ENCODE data around the gene ADAMTS17. TPM values are rescaled to one million over a fixed set of nuclear protein-coding genes. Genes with fewer than 3 reads are reported as not detected.

The ADAMTS17 gene
- total and polyA plus RNA-seq, 9 of the 15 experiments (the other 6 are each of a cell fraction or from before 2014, with no cell fraction given), result 0.01 to 0.14 (median 0.07) TPM; not detected in 6

DNA sequence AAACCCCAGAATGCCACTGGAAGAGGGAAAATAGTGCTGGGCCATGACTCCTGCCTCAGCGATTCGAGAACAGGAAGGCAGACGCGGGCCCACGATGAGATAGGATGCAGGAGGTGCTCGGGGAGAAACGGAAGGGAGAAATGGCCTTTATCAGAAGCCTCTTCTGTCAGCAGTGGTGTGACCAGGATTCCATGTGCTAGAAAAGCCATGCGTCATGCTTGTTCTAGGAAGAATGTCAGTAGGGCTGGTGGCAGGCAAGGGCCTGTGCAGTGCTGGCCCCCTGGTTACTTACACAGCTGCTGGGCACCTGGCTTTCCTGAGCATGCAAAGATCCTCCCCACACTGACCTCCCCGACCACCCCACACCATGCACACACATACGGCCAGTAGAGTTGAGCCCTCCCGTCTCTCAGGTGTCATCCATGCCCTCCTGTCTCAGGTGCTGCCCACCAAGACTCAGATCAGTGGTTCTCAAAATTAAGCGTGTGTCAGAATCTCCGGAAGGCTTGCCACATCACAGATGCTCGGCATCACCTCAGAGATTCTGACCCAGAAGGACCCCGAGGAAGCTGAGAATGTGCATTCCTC, 106.7 kb downstream of the ADAMTS17 start:
- DNase-seq (ENCODE audit: extremely low read depth in 1 of 4, low spot score in 3 of 4) (peak; percentile 21 to 66 (median 38)), FAIRE-seq (peak; percentile 86), ATAC-seq (peak; percentile 85)
- in situ Hi-C loops (cut with MboI) (no loop called here), intact Hi-C loops (cut with micrococcal nuclease) (no loop called here)
- Histone ChIP-seq H3K27me3 (ENCODE audit: control insufficient read depth in 2 of 2, insufficient read depth in 2 of 2, low read length in 2 of 2) (peaks cover 0 to 14% of the 10 kb centered on the region in 2 experiments; a peak in 2 of 5 replicates), H3K79me2 (ENCODE audit: control insufficient read depth, insufficient read depth, low read length) (no peaks in the 10 kb centered on the region), H3K9me3 (replicated peaks; ENCODE audit: control insufficient read depth, insufficient read depth, low read depth, low read length) (no peaks in the 10 kb centered on the region), H3K27ac (ENCODE audit: extremely low read depth, low read depth, low read length) (peak overlapping the region; percentile 29; the same call in 2 of the 3 replicates), H4K20me1 (replicated peaks; ENCODE audit: control insufficient read depth, insufficient read depth, low read length) (no peaks in the 10 kb centered on the region), H3K36me3 (ENCODE audit: control insufficient read depth, insufficient read depth, low read length) (no peaks in the 10 kb centered on the region), H3K4me2 (ENCODE audit: insufficient read depth, low read length) (peak overlapping the region; percentile 30; the same call in 1 of the 2 replicates), H3K4me1 (replicated peaks in 1 of 2; ENCODE audit: control insufficient read depth in 2 of 2, insufficient read depth in 2 of 2, low read length in 2 of 2) (peaks cover 12 to 14% of the 10 kb centered on the region in 2 experiments; a peak in 4 of 5 replicates), H3K9me1 (ENCODE audit: control insufficient read depth, insufficient read depth, low read length) (no peaks in the 10 kb centered on the region), H3K4me3 (no peak overlapping the region), H3K9ac (ENCODE audit: insufficient read depth in 1 of 2, low read depth in 2 of 2, low read length in 2 of 2) (no peak overlapping the region), H2AFZ (ENCODE audit: low read depth, low read length) (peak overlapping the region; percentile 58)
- CTCF ChIA-PET (ENCODE audit: low intra/inter-chr PET ratio), result no interaction called here
- 15% methylated on average over 15 of the region's 15 CpGs for WGBS (ENCODE audit: insufficient coverage, low coverage, missing lambda C conversion rate)
- no TSS peak for BruUV-seq (replicated peaks)
- POLR2A ChIA-PET, result interaction anchor here (0.6 kb wide), 1 partner anchor 250 kb away, joined by 3 read pairs; no protein-coding TSS in a partner anchor
- no peak for TF ChIP-seq PHB (CRISPR knock-in tag; IDR thresholded peaks at IDR 0.05)
- TF ChIP-seq, protein P1, sequence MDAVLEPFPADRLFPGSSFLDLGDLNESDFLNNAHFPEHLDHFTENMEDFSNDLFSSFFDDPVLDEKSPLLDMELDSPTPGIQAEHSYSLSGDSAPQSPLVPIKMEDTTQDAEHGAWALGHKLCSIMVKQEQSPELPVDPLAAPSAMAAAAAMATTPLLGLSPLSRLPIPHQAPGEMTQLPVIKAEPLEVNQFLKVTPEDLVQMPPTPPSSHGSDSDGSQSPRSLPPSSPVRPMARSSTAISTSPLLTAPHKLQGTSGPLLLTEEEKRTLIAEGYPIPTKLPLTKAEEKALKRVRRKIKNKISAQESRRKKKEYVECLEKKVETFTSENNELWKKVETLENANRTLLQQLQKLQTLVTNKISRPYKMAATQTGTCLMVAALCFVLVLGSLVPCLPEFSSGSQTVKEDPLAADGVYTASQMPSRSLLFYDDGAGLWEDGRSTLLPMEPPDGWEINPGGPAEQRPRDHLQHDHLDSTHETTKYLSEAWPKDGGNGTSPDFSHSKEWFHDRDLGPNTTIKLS (IDR thresholded peaks at IDR 0.05; ENCODE audit: borderline replicate concordance, low read depth), result peak; percentile 39; the same call in 1 of the 2 replicates
- 0 out of 2 replicates have a peak, but pooled peaks have one; percentile 30 for TF ChIP-seq CREM (IDR thresholded peaks at IDR 0.05; ENCODE audit: low read depth)
- TF ChIP-seq, protein P2, sequence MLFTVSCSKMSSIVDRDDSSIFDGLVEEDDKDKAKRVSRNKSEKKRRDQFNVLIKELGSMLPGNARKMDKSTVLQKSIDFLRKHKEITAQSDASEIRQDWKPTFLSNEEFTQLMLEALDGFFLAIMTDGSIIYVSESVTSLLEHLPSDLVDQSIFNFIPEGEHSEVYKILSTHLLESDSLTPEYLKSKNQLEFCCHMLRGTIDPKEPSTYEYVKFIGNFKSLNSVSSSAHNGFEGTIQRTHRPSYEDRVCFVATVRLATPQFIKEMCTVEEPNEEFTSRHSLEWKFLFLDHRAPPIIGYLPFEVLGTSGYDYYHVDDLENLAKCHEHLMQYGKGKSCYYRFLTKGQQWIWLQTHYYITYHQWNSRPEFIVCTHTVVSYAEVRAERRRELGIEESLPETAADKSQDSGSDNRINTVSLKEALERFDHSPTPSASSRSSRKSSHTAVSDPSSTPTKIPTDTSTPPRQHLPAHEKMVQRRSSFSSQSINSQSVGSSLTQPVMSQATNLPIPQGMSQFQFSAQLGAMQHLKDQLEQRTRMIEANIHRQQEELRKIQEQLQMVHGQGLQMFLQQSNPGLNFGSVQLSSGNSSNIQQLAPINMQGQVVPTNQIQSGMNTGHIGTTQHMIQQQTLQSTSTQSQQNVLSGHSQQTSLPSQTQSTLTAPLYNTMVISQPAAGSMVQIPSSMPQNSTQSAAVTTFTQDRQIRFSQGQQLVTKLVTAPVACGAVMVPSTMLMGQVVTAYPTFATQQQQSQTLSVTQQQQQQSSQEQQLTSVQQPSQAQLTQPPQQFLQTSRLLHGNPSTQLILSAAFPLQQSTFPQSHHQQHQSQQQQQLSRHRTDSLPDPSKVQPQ (CRISPR knock-in tag; IDR thresholded peaks at IDR 0.05; ENCODE audit: borderline replicate concordance), result no peak
- peak in 1 of 2 experiments; percentile 45; a peak in 1 of 4 replicates for TF ChIP-seq ARNT (IDR thresholded peaks at IDR 0.05)
- TF ChIP-seq ZFX (CRISPR knock-in tag; IDR thresholded peaks at IDR 0.05), result peak; percentile 43; the same call in 1 of the 2 replicates
- peak; percentile 20 for TF ChIP-seq TAF9B (IDR thresholded peaks at IDR 0.05; ENCODE audit: partially characterized antibody)
- TF ChIP-seq, protein P3, sequence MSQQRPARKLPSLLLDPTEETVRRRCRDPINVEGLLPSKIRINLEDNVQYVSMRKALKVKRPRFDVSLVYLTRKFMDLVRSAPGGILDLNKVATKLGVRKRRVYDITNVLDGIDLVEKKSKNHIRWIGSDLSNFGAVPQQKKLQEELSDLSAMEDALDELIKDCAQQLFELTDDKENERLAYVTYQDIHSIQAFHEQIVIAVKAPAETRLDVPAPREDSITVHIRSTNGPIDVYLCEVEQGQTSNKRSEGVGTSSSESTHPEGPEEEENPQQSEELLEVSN (IDR thresholded peaks at IDR 0.05; ENCODE audit: borderline replicate concordance in 1 of 2, extremely low read depth in 1 of 2, insufficient read depth in 1 of 2, insufficient read length in 1 of 2, low read depth in 1 of 2, low read length in 1 of 2, poor library complexity in 1 of 2, severe bottlenecking in 1 of 2), result peak; percentile 79 to 86
- peak; percentile 74; the same call in 1 of the 2 replicates for TF ChIP-seq ETV5 (CRISPR knock-in tag; IDR thresholded peaks at IDR 0.05; ENCODE audit: low read depth)
- TF ChIP-seq ATF1 (CRISPR knock-in tag; IDR thresholded peaks at IDR 0.05), result no peak
- peak; percentile 53; the same call in 1 of the 2 replicates for TF ChIP-seq ATF1 (tag; IDR thresholded peaks at IDR 0.05)
- TF ChIP-seq CBFA2T2 (conservative IDR thresholded peaks at IDR 0.05), result peak; percentile 66
- no peak for TF ChIP-seq MYNN (IDR thresholded peaks at IDR 0.05)
- TF ChIP-seq MYNN (CRISPR knock-in tag; IDR thresholded peaks at IDR 0.05), result no peak
- peak; percentile 92 for TF ChIP-seq BHLHE40 (IDR thresholded peaks at IDR 0.05; ENCODE audit: low read length)
- TF ChIP-seq, protein P4, sequence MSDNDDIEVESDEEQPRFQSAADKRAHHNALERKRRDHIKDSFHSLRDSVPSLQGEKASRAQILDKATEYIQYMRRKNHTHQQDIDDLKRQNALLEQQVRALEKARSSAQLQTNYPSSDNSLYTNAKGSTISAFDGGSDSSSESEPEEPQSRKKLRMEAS (CRISPR knock-in tag; IDR thresholded peaks at IDR 0.05), result peak; percentile 51; the same call in 1 of the 2 replicates
- no peak for TF ChIP-seq ZNF561 (CRISPR knock-in tag; conservative IDR thresholded peaks at IDR 0.05)
- peak; percentile 20; the same call in 1 of the 2 replicates for TF ChIP-seq ATF7 (IDR thresholded peaks at IDR 0.05)
